HCT116 (cell line): ENCODE measurements around the gene IFNA14. TPM values are rescaled to one million over a fixed set of nuclear protein-coding genes. Genes with fewer than 3 reads are reported as not detected.
"Not testable (repeated sequence)": the region's sequence is repeated elsewhere in the genome, so short reads cannot be mapped to it uniquely, and the experiment has no call there.

Source experiments
- ATAC-seq: fragments of 200-7000 bp; cut with Tn5 transposase; 2 replicates; pipeline ENCODE4 v1.9.1; 2020; ENCODE audit warnings: mild to moderate bottlenecking, moderate library complexity
- BruUV-seq: library from RNA; stranded (reverse); fragments of 400-500 nt; replicated peaks from 2 replicates; lab custom pipeline; 2021; lab: Mats Ljungman, UMichigan
- CTCF ChIA-PET: fragments of 300-600 bp; sonication (Branson Sonifier 250); formaldehyde crosslinking; loops from one replicate; lab custom pipeline; 2021; ENCODE audit warnings: antibody characterized with exemption; lab: Charles Lee
- POLR2A ChIA-PET: fragments of 300-600, 350-600 bp; sonication (Branson Sonifier 250); formaldehyde crosslinking; loops from one replicate; lab custom pipeline; 2021; ENCODE audit warnings: antibody characterized with exemption; lab: Charles Lee
- RAD21 ChIA-PET, 2 experiments: fragments of 300-600 bp; sonication (Branson Sonifier 250); formaldehyde crosslinking; loops; one replicate each; lab custom pipeline; 2023; ENCODE audit warnings: low total read pairs in 2 of 2; ENCODE audit not compliant: uncharacterized antibody in 2 of 2, unreplicated experiment in 2 of 2, low non-redundant PET in 1 of 2; lab: Charles Lee
- DNase-seq: peaks from one replicate; pipeline ENCODE4 v3.0.0-alpha.2; 2010; ENCODE audit warnings: low read depth, low spot score
- H2AFZ ChIP-seq: fragments of 200-600 bp; shearing (Covaris generic), sonication (generic); 2 replicates; pipeline ENCODE4 v1.6.1; 2017; ENCODE audit warnings: low read depth, mixed run types, mixed read lengths, antibody characterized with exemption, low read length; ENCODE audit not compliant: poor library complexity, severe bottlenecking
- H3K27ac ChIP-seq: 2 replicates; pipeline ENCODE4 v1.5.1; 2012; ENCODE audit warnings: low read depth, low read length
- H3K27me3 ChIP-seq: fragments of 200-600 bp; sonication (generic); 2 replicates; pipeline ENCODE4 v1.6.1; 2016; ENCODE audit warnings: mixed run types, low read length, mixed read lengths; ENCODE audit not compliant: insufficient read depth
- H3K36me3 ChIP-seq, 2 experiments: fragments of 200-500 bp in 1 of 2; fragments of 200-600 bp in 1 of 2; sonication (Bioruptor generic) in 1 of 2; sonication (generic) in 1 of 2; 2 replicates each; pipeline versions ENCODE4 v1.5.1 to v1.6.1; 2014 to 2016; ENCODE audit warnings: low read length in 2 of 2, inconsistent platforms in 1 of 2, mixed read lengths in 1 of 2, mixed run types in 1 of 2; ENCODE audit not compliant: insufficient read depth in 2 of 2, control insufficient read depth in 1 of 2
- H3K4me1 ChIP-seq, 2 experiments: fragments of 200-600 bp in 1 of 2; sonication (generic) in 1 of 2; 2 replicates each; pipeline versions ENCODE4 v1.5.1 to v1.6.1; 2012 to 2017; ENCODE audit warnings: low read length in 2 of 2, inconsistent platforms in 1 of 2, mild to moderate bottlenecking in 1 of 2, mixed read lengths in 1 of 2, mixed run types in 1 of 2, moderate library complexity in 1 of 2; ENCODE audit not compliant: insufficient read depth in 2 of 2, control insufficient read depth in 1 of 2
- H3K4me2 ChIP-seq: fragments of 200-600 bp; sonication (generic); 2 replicates; pipeline ENCODE4 v1.6.1; 2017; ENCODE audit warnings: mixed run types, low read length, mixed read lengths
- H3K4me3 ChIP-seq, 2 experiments: fragments of 200-600 bp in 1 of 2; sonication (generic) in 1 of 2; replicated peaks in 1 of 2; 2 replicates each; pipeline ENCODE4 v1.5.1; 2011 to 2016; ENCODE audit warnings: low read length in 2 of 2, control low read depth in 1 of 2, low read depth in 1 of 2, mild to moderate bottlenecking in 1 of 2, mixed read lengths in 1 of 2, mixed run types in 1 of 2
- H3K79me2 ChIP-seq: fragments of 200-600 bp; sonication (generic); 2 replicates; pipeline ENCODE4 v1.6.1; 2017; ENCODE audit warnings: mild to moderate bottlenecking, mixed run types, low read length, moderate library complexity, mixed read lengths; ENCODE audit not compliant: insufficient read depth
- H3K9ac ChIP-seq: fragments of 200-600 bp; sonication (generic); 2 replicates; pipeline ENCODE4 v1.6.1; 2016; ENCODE audit warnings: low read length, mixed read lengths
- H3K9me2 ChIP-seq: fragments of 200-600 bp; sonication (generic), shearing (Covaris generic); 2 replicates; pipeline ENCODE4 v1.6.1; 2017; ENCODE audit warnings: mixed run types, mild to moderate bottlenecking, moderate library complexity; ENCODE audit not compliant: insufficient read depth
- H3K9me3 ChIP-seq, 2 experiments: fragments of 200-500 bp in 1 of 2; fragments of 200-600 bp in 1 of 2; sonication (Bioruptor generic) in 1 of 2; sonication (generic) in 1 of 2; 2 replicates each; pipeline ENCODE4 v1.6.1; 2014 to 2017; ENCODE audit warnings: low read length in 2 of 2, mixed read lengths in 2 of 2, inconsistent platforms in 1 of 2, low read depth in 1 of 2, mild to moderate bottlenecking in 1 of 2, mixed run types in 1 of 2, moderate library complexity in 1 of 2; ENCODE audit not compliant: control insufficient read depth in 1 of 2, insufficient read depth in 1 of 2
- H4K20me1 ChIP-seq: fragments of 200-600 bp; sonication (generic), shearing (Covaris generic); 2 replicates; pipeline ENCODE4 v1.6.1; 2017; ENCODE audit warnings: mixed run types, mild to moderate bottlenecking, moderate library complexity; ENCODE audit not compliant: insufficient read depth
- ATF3 ChIP-seq: IDR thresholded peaks from 2 replicates; pipeline ENCODE4 v1.6.1; 2012
- CTCF ChIP-seq, 3 experiments: fragments of 200-600 bp in 1 of 3; sonication (generic) in 1 of 3; IDR thresholded peaks in 2 of 3; conservative IDR thresholded peaks in 1 of 3; 2 replicates each; pipeline ENCODE4 v1.5.1; 2012 to 2017; ENCODE audit warnings: low read depth in 2 of 3, low read length in 2 of 3, antibody characterized with exemption in 1 of 3, borderline replicate concordance in 1 of 3, control low read depth in 1 of 3, mild to moderate bottlenecking in 1 of 3, mixed read lengths in 1 of 3, mixed run types in 1 of 3, moderate library complexity in 1 of 3; ENCODE audit not compliant: insufficient read depth in 1 of 3
- EGR1 ChIP-seq: IDR thresholded peaks from 2 replicates; pipeline ENCODE4 v1.6.1; 2012; ENCODE audit warnings: low read depth
- ELF1 ChIP-seq: IDR thresholded peaks from 2 replicates; pipeline ENCODE4 v1.6.1; 2012; ENCODE audit warnings: low read depth, borderline replicate concordance
- EZH2 ChIP-seq: fragments of 200-600 bp; sonication (generic); IDR thresholded peaks from 2 replicates; pipeline ENCODE4 v1.6.1; 2017; ENCODE audit warnings: antibody characterized with exemption, mixed run types
- EZH2phosphoT487 ChIP-seq: fragments of 200-600 bp; IDR thresholded peaks from 2 replicates; pipeline ENCODE4 v1.6.1; 2018; ENCODE audit warnings: antibody characterized with exemption, borderline replicate concordance
- FOSL1 ChIP-seq: IDR thresholded peaks from 2 replicates; pipeline ENCODE4 v1.6.1; 2012; ENCODE audit warnings: low read depth
- JUND ChIP-seq: IDR thresholded peaks from 2 replicates; pipeline ENCODE4 v1.6.1; 2012
- POLR2A ChIP-seq: IDR thresholded peaks from 2 replicates; pipeline ENCODE4 v1.7.0; 2011; ENCODE audit warnings: borderline replicate concordance; ENCODE audit not compliant: insufficient read depth, insufficient read length; ENCODE audit errors: extremely low read depth
- POLR2AphosphoS5 ChIP-seq: IDR thresholded peaks from 2 replicates; pipeline ENCODE4 v1.6.1; 2011; ENCODE audit warnings: mild to moderate bottlenecking, low read depth, low read length, moderate library complexity
- SP1 ChIP-seq: IDR thresholded peaks from 2 replicates; pipeline ENCODE4 v1.6.1; 2012; ENCODE audit warnings: low read depth
- ZNF274 ChIP-seq: fragments of 200-500 bp; sonication (Bioruptor generic); IDR thresholded peaks from 2 replicates; pipeline ENCODE4 v1.6.1; 2014; ENCODE audit warnings: mild to moderate bottlenecking, low read depth, low read length, inconsistent platforms
- intact Hi-C: fragments of 100-400 bp; cut with micrococcal nuclease; formaldehyde crosslinking; loops from 2 replicates; pipeline ENCODE4 v1.10.0; 2022
- total RNA-seq: library from RNA; stranded (reverse); gene quantifications from one replicate; pipeline ENCODE4 v1.2.1, GENCODE V29; 2021; ENCODE audit not compliant: unreplicated experiment

Gene IFNA14
- total RNA-seq, 1 experiment from 2014 or later, result not detected

GRCh38 chr9:21233258-21233657, 6.5 kb downstream of the IFNA14 start:
- Histone ChIP-seq H4K20me1 (no peaks in the 10 kb centered on the region), H3K79me2 (no peaks in the 10 kb centered on the region), H3K9ac (no peak overlapping the region), H3K4me2 (no peak overlapping the region), H3K27me3 (no peaks in the 10 kb centered on the region), H3K27ac (no peak overlapping the region), H3K4me3 (no peak overlapping the region), H3K36me3 (no peaks in the 10 kb centered on the region), H3K4me1 (no peaks in the 10 kb centered on the region), H3K9me3 (no peaks in the 10 kb centered on the region), H3K9me2 (no peaks in the 10 kb centered on the region), H2AFZ (no peak overlapping the region)
- CTCF ChIA-PET, result interaction anchor here (1.6 kb wide), 1 partner anchor 20 kb away, joined by 3 read pairs; no protein-coding TSS in a partner anchor
- DNase-seq (no peak), ATAC-seq (no peak)
- BruUV-seq, result no TSS peak
- POLR2A ChIA-PET, result no interaction called here
- RAD21 ChIA-PET, result no interaction called here
- TF ChIP-seq EZH2, result no peak
- no peak for TF ChIP-seq JUND
- no peak for TF ChIP-seq EGR1
- no peak for TF ChIP-seq CTCF (IDR thresholded peaks at IDR 0.05 in 2 of 3, conservative IDR thresholded peaks at IDR 0.05 in 1 of 3; ENCODE audit: borderline replicate concordance in 1 of 3, insufficient read depth in 1 of 3, low read depth in 2 of 3, low read length in 2 of 3)
- intact Hi-C loops, result loop anchor here (10.0 kb wide), 1 partner anchor 562 kb away; no protein-coding TSS in a partner anchor

- no peaks in the 10 kb centered on the region for H3K4me1 ChIP-seq
- no peaks in the 10 kb centered on the region for H3K79me2 ChIP-seq
- no peak for TF ChIP-seq FOSL1
- no peak for TF ChIP-seq ELF1
- TF ChIP-seq POLR2A, result no peak
- no peak for TF ChIP-seq JUND
- TF ChIP-seq ZNF274, result no peak
- no peak for TF ChIP-seq ATF3
- no peak for TF ChIP-seq EZH2
- TF ChIP-seq EZH2phosphoT487, result no peak
- no peak for TF ChIP-seq SP1
- TF ChIP-seq POLR2AphosphoS5, result no peak
- no peaks in the 10 kb centered on the region for H3K36me3 ChIP-seq
- RAD21 ChIA-PET, result no interaction called here
- CTCF ChIA-PET, result interaction anchor here (2.2 kb wide), 1 partner anchor 25 kb away, joined by 6 read pairs; no protein-coding TSS in a partner anchor
- no peak within 1 kb of the TSS for H3K27ac ChIP-seq
- no peaks in the 10 kb centered on the region for H3K9me3 ChIP-seq
- H3K9ac ChIP-seq, result no peak within 1 kb of the TSS
- BruUV-seq, result no TSS peak
- H4K20me1 ChIP-seq, result no peaks in the 10 kb centered on the region
- no peak within 1 kb of the TSS for H3K4me2 ChIP-seq
- POLR2A ChIA-PET, result no interaction called here
- no peaks in the 10 kb centered on the region for H3K9me2 ChIP-seq
- no peak for DNase-seq
- no peaks in the 10 kb centered on the region for H3K27me3 ChIP-seq
- H2AFZ ChIP-seq, result no peak within 1 kb of the TSS
- intact Hi-C loops, result no loop called here
- ATAC-seq, result no peak
- no peak within 1 kb of the TSS for H3K4me3 ChIP-seq
Observed at GRCh38 chr9:21228122-21228521, 11.7 kb downstream of the IFNA14 start, which contains the start of gene IFNA17. Gene IFNA17, minus strand, starts transcription at chr9:21228222. Its CDS starts 49 bp downstream, at chr9:21228173.

GRCh38 chr9:21217211-21217610, 22.6 kb downstream of the IFNA14 start, which contains the start of gene IFNA16:
Gene IFNA16, minus strand, starts transcription at chr9:21217311. Its CDS starts 6 bp downstream, at chr9:21217305.
- ATAC-seq, H3K36me3 ChIP-seq, H3K27ac ChIP-seq, intact Hi-C loops, H3K4me3 ChIP-seq, H3K4me1 ChIP-seq, RAD21 ChIA-PET, H4K20me1 ChIP-seq, H2AFZ ChIP-seq, H3K79me2 ChIP-seq, H3K9me2 ChIP-seq, H3K9me3 ChIP-seq, DNase-seq, H3K27me3 ChIP-seq, POLR2A ChIA-PET, H3K4me2 ChIP-seq, BruUV-seq, CTCF ChIA-PET, H3K9ac ChIP-seq: not testable (repeated sequence)
